K562 treated with DMSO at 1 percent for 24 hours (cell line): ENCODE data around the gene LAMTOR5. TPM values are rescaled to one million over a fixed set of nuclear protein-coding genes. Genes with fewer than 3 reads are reported as not detected.

ENCODE experiments used
- total RNA-seq: library from RNA; unstranded; fragments of 300-600 nt; gene quantifications from 2 replicates; pipeline ENCODE4 v1.2.3, GENCODE V29; 2022; ENCODE audit warnings: low read depth; ENCODE audit not compliant: insufficient read depth

LAMTOR5 gene
- 310 and 332 TPM in 2 replicates for total RNA-seq

GRCh38 chr1:110407260-110408210 is at the start of gene LAMTOR5:
Gene LAMTOR5, minus strand, starts transcription at chr1:110407694. Its CDS starts 74 bp downstream, at chr1:110407620.

GRCh38 chr1:110450929-110451328 is 43.4 kb upstream of the LAMTOR5 start, which contains the start of gene PROK1:
Gene PROK1, plus strand, starts transcription at chr1:110451149. Its CDS starts 68 bp downstream, at chr1:110451217.

GRCh38 chr1:110390692-110391245 is 16.7 kb downstream of the LAMTOR5 start, which contains the start of gene SLC16A4:
Gene SLC16A4, minus strand, starts transcription at chr1:110391026. Its CDS starts 1,703 bp downstream, at chr1:110389323.

Other genes starting within 250 kb of the LAMTOR5 start
- gene KCNC4, start 197.4 kb downstream of the LAMTOR5 start, total RNA-seq: 2.8 and 5.1 TPM in 2 replicates
- 24.4 and 26.5 TPM in 2 replicates for gene RBM15, start 68.3 kb downstream of the LAMTOR5 start, total RNA-seq
- gene SLC16A4, start 16.7 kb downstream of the LAMTOR5 start, total RNA-seq: 0.21 and 0.47 TPM in 2 replicates
- not detected in 2 replicates for gene PROK1, start 43.5 kb upstream of the LAMTOR5 start, total RNA-seq
- gene KCNA10, start 111.5 kb upstream of the LAMTOR5 start, total RNA-seq: not detected in 2 replicates
- gene KCNA2, start 198.7 kb upstream of the LAMTOR5 start, total RNA-seq: not detected in 2 replicates